ENCODE data around the gene TSPAN11. TPM values are rescaled to one million over a fixed set of nuclear protein-coding genes. Genes with fewer than 3 reads are reported as not detected.

TSPAN11 gene
- total and polyA plus RNA-seq, 2 donors (not counting 1 experiment from before 2014, with no cell fraction given), result not detected

- Histone ChIP-seq H4K20me1 (ENCODE audit: control insufficient read depth, insufficient read depth, low read length, poor library complexity, severe bottlenecking) (no peaks in the 10 kb centered on the region), H3K9me3 (ENCODE audit: control extremely low read depth in 1 of 3, control insufficient read depth in 2 of 3, insufficient read depth in 1 of 3, low read length in 2 of 3) (no peaks in the 10 kb centered on the region), H3K4me3 (ENCODE audit: control extremely low read depth in 1 of 5, extremely low read depth in 1 of 5, insufficient read depth in 1 of 5, low read depth in 2 of 5, low read length in 4 of 5) (no peak overlapping the region), H2AFZ (ENCODE audit: insufficient read depth, low read depth, low read length, poor library complexity, severe bottlenecking) (no peak overlapping the region), H3K4me1 (ENCODE audit: control insufficient read depth in 2 of 2, insufficient read depth in 2 of 2, low read length in 2 of 2) (no peaks in the 10 kb centered on the region), H3K9ac (ENCODE audit: low read length) (no peak overlapping the region), H3K4me2 (replicated peaks; ENCODE audit: low read depth, low read length, poor library complexity, severe bottlenecking) (no peak overlapping the region), H3K36me3 (replicated peaks in 1 of 2; ENCODE audit: control extremely low read depth in 1 of 2, control insufficient read depth in 1 of 2, extremely low read depth in 1 of 2, insufficient read depth in 2 of 2, low read length in 1 of 2) (no peaks in the 10 kb centered on the region), H3K79me2 (ENCODE audit: control insufficient read depth, insufficient read depth, low read length) (no peaks in the 10 kb centered on the region), H3K27me3 (replicated peaks in 1 of 4; ENCODE audit: control extremely low read depth in 1 of 4, control insufficient read depth in 3 of 4, insufficient read depth in 4 of 4, low read length in 3 of 4) (peaks cover 0 to 2% (median 0%) of the 10 kb centered on the region in 4 experiments), H3K27ac (ENCODE audit: low read length in 2 of 2) (no peak overlapping the region)
- H3K9me3 Mint-ChIP-seq (ENCODE audit: insufficient read depth), result no peaks in the 10 kb centered on the region
- intact Hi-C loops (cut with micrococcal nuclease), result no loop called here
- H3K4me3 Mint-ChIP-seq, result no peak overlapping the region
- WGBS (ENCODE audit: insufficient coverage), result 83% methylated on average over 2 of the region's 3 CpGs
- peaks cover 4% of the 10 kb centered on the region for H3K27me3 Mint-ChIP-seq
- ChIA-PET POLR2A (no interaction called here), CTCF (no interaction called here)
- H3K4me1 Mint-ChIP-seq, result no peaks in the 10 kb centered on the region
- TF ChIP-seq EZH2 (IDR thresholded peaks at IDR 0.05; ENCODE audit: borderline replicate concordance, insufficient read depth, low read depth, low read length, poor library complexity, severe bottlenecking), result no peak
- no peak for TF ChIP-seq CTCF (IDR thresholded peaks at IDR 0.05)
- DNase-seq (no peak), ATAC-seq (ENCODE audit: low read depth) (no peak)
- H3K27ac Mint-ChIP-seq, result no peak overlapping the region
Observed at GRCh38 chr12:30961030-30961429, 34.5 kb downstream of the TSPAN11 start.

GRCh38 chr12:30962047-30962446, 35.5 kb downstream of the TSPAN11 start:
- Histone ChIP-seq H3K9me3 (ENCODE audit: control extremely low read depth in 1 of 3, control insufficient read depth in 2 of 3, insufficient read depth in 1 of 3, low read length in 2 of 3) (no peaks in the 10 kb centered on the region), H3K9ac (ENCODE audit: low read length) (no peak overlapping the region), H3K4me1 (ENCODE audit: control insufficient read depth in 2 of 2, insufficient read depth in 2 of 2, low read length in 2 of 2) (no peaks in the 10 kb centered on the region), H3K79me2 (ENCODE audit: control insufficient read depth, insufficient read depth, low read length) (no peaks in the 10 kb centered on the region), H3K27ac (ENCODE audit: low read length in 2 of 2) (no peak overlapping the region), H3K27me3 (replicated peaks in 1 of 4; ENCODE audit: control extremely low read depth in 1 of 4, control insufficient read depth in 3 of 4, insufficient read depth in 4 of 4, low read length in 3 of 4) (peaks cover 0 to 3% (median under 1%) of the 10 kb centered on the region in 4 experiments), H4K20me1 (ENCODE audit: control insufficient read depth, insufficient read depth, low read length, poor library complexity, severe bottlenecking) (no peaks in the 10 kb centered on the region), H3K36me3 (replicated peaks in 1 of 2; ENCODE audit: control extremely low read depth in 1 of 2, control insufficient read depth in 1 of 2, extremely low read depth in 1 of 2, insufficient read depth in 2 of 2, low read length in 1 of 2) (no peaks in the 10 kb centered on the region), H3K4me2 (replicated peaks; ENCODE audit: low read depth, low read length, poor library complexity, severe bottlenecking) (no peak overlapping the region), H3K4me3 (ENCODE audit: control extremely low read depth in 1 of 5, extremely low read depth in 1 of 5, insufficient read depth in 1 of 5, low read depth in 2 of 5, low read length in 4 of 5) (no peak overlapping the region), H2AFZ (ENCODE audit: insufficient read depth, low read depth, low read length, poor library complexity, severe bottlenecking) (no peak overlapping the region)
- intact Hi-C loops (cut with micrococcal nuclease), result no loop called here
- H3K4me1 Mint-ChIP-seq, result no peaks in the 10 kb centered on the region
- CTCF ChIA-PET, result no interaction called here
- WGBS (ENCODE audit: insufficient coverage), result 100% methylated on average over 1 of the region's 2 CpGs
- ATAC-seq (ENCODE audit: low read depth), result no peak
- H3K27ac Mint-ChIP-seq, result no peak overlapping the region
- DNase-seq, result no peak
- no peaks in the 10 kb centered on the region for H3K9me3 Mint-ChIP-seq (ENCODE audit: insufficient read depth)
- TF ChIP-seq EZH2 (IDR thresholded peaks at IDR 0.05; ENCODE audit: borderline replicate concordance, insufficient read depth, low read depth, low read length, poor library complexity, severe bottlenecking), result no peak
- POLR2A ChIA-PET, result no interaction called here
- H3K27me3 Mint-ChIP-seq, result peaks cover 4% of the 10 kb centered on the region
- H3K4me3 Mint-ChIP-seq, result no peak overlapping the region
